NCI-H524 treated with DMSO at 0.1 percent for 48 hours (cell line): ENCODE results near the gene DDX24.

Source experiments
- DNase-seq: peaks from one replicate; lab custom pipeline; 2025; lab: John Stamatoyannopoulos, UW

The DDX24 gene

DNA sequence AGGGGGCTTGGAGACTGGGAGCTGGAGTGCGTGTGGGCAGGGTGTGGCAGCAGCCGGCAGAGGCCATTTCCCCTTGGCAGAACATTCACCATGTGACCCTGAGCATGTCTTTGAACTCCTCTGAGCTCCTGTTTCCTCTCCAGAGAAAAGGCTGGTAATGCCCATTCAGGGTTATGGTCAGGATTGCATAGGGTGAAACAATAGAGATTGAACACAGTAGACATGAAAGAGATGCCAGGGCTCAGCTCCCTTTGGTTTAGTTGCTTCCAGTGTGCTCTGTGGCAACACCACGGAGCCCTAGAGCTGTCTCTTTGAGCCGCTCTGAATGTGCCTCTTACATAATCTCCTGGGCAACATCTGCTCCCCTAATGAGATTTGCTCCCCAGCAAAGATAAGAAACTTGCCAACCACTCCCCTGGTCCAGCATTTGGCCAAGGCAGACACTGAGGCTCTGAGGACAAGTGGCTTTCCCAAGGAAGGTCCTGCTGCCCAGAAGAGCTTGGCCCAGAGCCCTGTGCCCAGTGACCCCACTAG is 34.1 kb upstream of the DDX24 start:
- peak; percentile 76 for DNase-seq

DNA sequence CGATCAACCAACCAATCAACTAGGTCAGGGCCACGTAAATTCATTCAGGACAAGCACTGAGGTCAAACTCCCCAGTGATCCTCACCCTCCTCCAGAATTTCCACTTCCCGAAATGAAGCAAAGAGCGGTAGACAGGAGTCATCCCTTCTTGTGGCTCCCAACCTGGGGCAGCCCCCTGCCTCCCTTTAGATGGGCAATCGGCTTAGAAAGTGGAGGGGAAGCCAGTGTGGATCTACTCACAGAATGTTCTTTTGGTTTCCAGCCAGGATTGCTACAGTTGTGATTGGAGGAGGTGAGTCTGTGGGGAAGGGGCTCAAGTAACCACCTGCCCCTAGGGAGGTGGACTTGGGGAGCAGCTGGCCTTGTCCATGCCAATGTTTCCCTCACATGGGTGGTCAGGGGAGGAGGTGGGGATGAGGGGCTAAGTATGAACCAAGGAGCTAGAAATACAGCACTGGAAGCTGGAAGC is 33.6 kb upstream of the DDX24 start:
- DNase-seq = no peak

DNA sequence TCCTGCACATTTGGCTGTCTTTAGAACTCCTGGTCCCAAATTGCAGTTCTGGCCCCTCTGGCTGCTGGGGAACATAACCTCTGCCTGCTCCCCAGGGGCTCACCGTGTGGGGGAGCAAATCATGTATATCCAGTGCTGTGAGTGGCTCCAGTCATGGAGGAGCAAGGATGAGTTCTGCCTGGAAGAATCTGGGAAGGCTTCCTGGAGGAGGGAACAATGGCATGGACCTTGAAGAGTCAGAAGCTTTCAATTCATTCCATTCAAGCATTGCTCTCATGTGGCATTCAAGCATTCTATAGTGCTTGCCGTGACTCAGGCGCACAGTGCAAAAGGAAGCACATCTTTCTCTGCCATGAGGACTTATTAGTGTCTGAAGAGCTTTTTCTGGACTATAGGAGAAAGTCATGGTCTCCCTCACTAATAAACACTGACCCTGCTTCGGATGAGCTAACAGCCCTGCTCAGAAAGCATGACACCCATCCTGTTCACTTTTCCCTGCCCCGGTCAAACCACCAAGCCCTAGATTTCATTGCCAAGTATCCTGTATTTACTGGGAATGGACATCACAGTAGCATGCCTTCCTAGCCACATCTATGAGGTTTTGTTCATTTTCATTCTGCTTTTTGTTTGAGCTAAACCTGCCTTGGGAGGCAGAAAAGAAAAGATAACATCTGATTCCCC is 33.0 kb upstream of the DDX24 start:
- DNase-seq = no peak

DNA sequence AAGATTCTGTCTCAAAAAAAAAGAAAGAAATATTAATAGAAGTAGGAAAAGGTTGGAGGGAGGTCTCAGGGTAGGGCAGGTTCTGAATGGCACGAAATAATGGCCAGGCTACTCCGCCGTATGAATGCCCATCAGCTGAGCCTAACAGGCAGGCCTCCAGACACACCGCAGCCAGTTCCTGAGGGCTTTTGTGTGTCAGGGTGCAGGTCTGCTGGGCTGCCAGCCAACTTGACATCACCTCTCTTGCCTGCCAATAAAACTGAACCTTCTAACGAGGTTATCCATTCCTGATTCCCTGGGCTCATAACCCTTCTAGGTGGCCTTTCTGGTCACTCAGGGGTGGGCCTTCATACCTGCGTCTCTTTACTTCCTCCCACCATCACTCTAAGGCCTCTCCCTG is 32.5 kb upstream of the DDX24 start:
- no peak for DNase-seq

DNA sequence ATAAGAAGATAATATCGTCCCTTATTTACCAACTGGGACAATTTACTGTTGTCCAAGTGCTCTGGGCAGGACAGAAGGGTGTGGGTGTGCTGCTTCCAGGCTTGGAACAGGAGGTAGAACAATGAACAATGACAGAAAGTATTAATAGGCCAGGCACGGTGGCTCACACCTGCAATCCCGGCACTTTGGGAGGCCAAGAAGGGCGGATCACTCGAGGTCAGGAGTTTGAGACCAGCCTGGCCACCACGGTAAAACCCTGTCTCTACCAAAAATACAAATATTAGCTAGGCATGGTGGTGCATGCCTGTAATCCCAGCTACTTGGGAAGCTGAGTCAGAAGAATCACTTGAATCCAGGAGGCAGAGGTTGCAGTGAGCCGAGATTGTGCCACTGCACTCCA is 32.1 kb upstream of the DDX24 start:
- DNase-seq = no peak

DNA sequence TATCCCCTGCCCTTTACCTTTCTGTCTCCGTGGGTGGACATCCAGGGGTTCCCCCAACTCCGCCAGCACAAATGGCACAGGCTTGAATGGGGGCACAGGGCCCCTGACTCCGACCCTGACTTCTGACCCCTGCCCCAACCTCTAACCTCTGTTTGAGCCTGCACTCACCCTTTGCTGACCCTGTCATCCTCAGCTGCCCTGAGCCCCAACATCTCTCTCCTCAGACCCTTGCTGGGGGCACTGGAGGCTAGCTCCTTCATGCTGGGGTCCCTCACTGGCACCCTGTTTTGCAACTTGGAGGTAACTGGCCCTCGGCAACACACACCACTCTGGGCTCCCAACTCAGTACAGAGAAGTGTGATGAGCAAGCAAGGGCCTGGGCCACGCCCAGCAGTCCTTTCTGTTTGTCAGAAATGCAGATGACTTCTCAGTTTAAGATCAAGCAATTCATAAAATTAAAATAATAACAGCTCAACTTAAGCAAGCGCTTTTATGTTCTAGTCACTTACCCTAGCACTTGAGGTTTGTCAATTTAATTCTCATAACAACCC is 31.6 kb upstream of the DDX24 start:
- DNase-seq = no peak

DNA sequence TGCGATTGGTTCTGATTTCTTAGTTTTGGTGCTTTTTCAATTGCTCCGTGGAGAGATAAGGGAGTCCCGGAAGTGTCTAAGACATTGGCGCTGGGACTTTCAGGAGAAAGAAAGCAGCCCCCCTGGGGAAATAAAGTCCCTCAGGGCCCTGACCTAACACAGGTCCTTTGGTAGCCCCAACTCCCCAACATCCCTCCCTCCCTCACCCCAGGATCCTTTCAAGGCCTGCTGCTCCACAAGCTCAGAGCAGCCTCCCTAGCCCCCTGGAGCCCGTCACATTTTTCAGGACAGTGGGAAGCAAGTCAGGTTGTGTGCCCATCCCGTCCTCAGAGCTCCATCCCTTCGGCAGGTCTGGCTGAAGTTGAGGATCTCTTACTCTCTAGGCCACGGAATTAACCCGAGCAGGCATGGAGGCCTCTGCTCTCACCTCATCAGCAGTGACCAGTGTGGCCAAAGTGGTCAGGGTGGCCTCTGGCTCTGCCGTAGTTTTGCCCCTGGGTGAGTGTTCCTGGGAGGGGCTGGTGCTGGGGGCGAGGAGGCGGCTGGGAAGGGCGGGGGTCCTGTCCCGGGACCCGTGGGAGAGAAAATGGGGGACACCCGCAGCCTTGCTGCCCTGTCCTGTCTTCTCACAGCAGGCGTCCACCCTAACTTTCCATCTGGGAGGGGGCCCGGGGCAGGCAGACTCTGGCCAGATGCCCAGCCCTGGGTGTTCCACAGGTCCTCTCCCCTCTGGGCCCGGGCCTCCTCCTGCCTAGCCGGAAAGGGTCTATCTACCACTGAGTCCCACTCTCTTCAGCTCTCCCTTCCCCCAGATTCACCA is 30.5 kb upstream of the DDX24 start:
- no peak for DNase-seq

DNA sequence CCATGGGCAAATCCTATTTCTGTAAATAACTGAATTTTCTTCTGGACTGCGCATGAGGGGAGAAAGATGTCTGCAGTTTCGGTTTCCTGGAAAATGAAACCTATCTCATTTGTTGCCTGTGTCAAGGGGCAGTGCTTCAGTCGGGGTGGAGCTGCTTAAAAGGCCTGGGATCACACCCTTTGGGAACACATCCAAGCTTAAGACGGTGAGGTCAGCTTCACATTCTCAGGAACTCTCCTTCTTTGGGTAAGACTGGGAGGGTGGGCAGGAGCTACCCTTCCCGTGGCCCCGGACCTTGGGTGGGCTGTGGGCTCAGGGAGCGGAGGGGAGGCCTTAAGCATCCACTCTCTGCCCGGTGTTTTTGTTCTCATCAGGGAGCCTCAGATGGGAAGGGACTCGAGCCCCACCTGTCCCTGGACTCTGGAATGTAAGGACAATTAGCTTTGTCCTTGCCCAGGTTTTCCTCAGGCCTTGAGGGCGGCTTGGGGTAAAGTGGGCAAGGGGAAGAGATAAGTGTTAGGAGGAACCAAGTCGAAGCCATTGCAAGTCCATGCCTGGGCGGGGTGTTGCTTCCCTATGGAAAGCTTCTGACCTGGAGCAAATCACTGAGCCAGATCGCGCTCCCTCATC is 29.7 kb upstream of the DDX24 start, which contains the start of gene IFI27:
IFI27 (plus strand) TSS at position 185 of the 630 bp plus-strand sequence.
- no peak for DNase-seq

DNA sequence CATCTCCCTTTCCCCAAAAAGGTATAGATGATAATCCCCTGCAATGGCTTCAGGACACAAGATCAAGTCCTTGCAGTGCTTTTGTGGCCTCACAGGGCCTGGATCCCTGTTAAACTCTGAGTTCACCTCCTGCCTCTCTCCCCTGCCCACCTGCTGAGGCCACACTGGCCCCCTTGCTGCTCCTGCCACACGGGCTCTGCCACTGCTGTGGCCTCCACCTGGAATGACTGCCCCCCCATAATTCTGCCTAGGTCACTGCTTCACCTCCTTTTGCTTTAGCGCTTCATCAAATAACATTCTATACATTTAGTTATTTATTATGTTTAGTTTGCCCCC is 28.9 kb upstream of the DDX24 start:
- DNase-seq = no peak

DNA sequence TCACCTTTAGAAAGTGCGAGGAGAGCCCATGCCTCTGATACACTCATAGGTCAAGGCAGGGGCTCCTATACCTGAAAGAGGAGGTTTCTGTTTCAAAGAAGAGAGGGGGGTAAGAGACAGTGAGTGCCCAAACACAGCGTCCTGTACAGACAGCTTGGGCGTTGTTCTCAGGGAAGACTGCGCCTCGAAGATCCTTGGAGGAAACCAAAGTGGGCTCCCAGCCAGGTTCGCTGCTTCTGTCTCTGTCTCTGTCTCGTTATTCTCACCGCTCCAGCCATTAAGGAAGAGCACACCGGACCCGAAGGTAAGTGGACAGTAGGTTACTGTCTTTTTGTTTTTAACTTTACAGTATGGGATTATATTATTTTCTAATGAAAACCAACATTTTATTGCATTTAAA is 23.7 kb upstream of the DDX24 start:
- no peak for DNase-seq

DNA sequence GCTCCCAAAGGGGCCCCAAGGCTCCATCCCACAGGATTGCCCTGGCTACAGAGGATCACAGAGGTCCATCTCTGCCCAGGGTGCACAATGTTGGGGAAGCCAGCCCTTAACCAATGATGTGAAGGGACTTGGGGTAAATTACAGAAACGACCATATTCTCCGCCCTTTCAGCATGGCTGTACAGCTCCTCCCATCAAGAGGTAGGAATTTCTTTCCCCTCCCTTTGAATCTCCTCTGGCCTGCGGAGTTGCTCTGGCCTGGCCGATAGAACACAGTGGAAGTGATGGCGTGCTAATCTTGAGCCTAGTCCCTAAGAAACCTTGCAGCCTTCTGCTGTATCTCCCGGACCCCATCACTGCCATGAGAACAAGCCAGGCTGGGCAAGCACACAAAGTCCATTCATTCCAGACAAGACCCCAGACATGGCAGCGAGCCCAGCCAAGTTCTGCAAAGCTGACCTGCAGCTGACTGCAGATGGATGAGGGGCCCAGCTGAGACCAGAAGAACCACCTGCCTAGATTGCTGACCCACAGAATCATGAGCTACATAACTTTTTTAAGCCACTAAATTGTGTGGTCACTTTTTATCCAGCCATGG is 22.6 kb upstream of the DDX24 start:
- DNase-seq = no peak

DNA sequence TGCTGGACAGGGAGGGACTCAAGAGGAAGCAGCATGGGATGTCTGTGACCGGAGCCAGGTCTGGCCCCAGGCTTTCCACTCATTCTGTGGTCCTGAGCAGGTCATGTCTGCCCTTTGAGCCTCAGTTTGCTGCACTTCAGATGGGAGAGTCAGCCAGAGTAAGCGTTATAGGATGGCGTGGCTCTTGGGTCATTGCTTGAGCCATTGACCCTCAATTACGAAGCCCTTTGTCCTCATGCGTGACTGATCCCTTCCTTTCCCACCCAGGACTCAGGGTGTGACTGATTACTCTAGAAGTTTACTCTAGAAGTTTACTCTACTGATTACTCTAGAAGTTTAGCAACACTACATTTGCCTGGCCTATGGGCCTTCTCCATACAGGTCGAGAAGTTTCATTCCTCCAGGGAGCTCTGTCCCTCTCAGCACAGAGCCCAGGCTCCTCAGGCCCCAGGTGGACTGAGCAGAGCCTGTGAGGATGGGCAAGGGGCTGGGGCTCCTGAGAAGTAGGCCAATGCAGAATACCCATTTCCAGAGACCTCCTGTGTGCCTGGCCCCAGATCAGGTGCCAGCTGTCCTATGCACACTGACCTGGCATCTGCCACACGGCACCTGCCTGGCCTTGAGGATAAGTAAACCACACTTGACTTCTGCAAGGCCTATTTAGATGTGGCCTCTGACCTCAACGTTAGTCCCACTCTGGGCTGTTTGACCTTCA is 21.9 kb upstream of the DDX24 start:
- DNase-seq = no peak

DNA sequence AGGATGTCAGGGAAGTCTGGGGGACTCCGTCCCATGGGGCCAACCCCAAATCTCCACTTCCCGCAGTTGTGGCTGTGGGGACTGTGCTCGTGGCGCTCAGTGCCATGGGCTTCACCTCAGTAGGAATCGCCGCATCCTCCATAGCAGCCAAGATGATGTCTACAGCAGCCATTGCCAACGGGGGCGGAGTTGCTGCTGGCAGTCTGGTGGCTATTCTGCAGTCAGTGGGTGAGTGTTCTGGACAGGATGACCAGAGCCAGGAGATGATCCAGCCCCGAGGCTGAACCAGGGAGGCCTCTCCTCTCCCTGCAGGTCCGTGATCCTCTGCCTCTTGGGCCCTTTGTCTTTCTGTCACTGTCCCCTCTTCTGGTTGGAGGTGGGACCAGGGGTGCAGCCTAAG is 20.7 kb upstream of the DDX24 start:
- no peak for DNase-seq

DNA sequence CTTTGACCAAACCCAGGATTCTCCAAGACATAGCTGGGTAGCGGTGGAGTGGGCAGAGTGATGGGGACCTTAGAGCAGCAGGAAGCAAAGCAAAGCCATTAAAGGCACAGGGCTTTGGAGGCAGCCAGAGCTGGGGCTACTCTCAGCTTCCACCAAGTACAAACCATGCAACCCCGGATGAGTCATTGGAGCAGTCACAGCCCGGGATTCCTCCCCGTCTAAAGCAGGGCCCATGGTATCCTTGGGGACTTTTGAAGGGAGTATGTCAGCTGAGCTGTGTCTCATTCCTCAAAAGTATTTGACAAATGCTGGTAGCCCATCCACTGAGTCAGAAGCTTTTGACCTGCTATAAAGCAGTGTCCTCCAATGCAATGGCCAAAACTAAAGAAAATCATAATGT is 19.8 kb upstream of the DDX24 start:
- no peak for DNase-seq

DNA sequence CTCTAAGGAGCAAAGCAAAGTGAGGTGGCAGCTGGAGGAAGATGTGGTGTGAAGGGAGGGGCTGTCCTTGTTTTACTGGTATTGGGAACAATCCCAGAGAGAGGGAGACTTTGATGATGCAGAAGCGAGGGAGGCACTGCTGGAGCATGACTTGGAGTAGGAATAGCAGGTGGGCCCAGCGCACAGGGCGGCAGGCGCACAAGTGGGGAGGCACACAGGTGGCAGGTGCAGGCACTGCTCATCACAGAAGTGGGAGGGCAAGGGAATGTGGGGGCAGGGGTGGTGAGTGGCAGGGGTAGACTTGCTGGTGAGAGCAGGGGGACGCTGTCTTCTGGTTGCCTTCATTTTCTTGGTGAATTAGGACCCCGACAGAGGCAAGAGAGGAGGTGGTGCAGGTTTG is 18.0 kb upstream of the DDX24 start:
- no peak for DNase-seq

DNA sequence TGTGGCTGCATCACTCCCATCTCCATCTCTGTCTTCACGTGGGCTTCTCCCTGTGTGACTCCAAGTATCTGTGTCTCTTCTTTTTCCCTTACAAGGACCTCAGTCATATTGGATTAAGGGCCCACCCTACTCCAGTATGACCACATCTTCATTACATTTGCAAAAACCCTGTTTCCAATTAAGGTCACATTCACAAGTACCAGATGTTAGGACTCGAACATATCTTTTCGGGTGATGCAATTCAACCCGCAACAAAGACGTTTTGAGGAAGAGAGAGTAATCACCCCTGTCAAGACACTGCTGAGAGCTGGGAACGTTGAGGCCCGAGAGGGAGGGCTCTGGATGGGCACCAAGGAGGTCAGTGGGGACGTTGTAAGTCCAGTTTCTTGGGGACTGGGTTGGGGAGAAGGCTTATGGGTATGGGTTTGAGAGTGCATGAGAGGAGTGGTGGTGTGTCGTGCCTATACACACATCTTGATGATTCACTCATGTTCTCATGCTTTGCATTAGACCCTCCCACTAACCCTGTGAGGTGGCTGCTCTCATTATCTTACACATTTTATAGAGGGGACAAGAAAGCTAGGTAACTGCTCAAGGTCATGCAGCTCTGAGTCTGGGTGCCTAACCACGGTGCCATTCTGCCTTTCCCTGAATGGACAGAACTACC is 17.5 kb upstream of the DDX24 start:
- no peak for DNase-seq

DNA sequence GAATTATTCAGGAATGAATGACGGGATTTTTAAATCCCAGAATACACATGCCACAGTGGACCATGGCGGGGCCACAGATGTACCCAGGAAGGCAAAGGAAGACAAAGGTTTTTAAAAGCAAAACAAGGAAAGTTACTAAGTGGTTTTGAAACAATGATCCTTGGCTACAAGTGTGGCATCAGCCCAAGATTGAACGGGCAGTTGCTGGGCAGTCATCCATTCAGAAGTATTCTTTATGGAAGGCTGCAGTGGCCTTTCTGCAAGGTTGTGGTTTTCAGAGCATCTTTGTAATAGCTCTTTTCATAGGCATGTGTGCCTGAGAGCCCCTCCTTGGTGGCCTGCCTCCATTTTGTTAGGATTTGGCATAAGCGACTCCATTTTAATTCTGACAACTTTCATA is 16.1 kb upstream of the DDX24 start:
- DNase-seq = no peak

DNA sequence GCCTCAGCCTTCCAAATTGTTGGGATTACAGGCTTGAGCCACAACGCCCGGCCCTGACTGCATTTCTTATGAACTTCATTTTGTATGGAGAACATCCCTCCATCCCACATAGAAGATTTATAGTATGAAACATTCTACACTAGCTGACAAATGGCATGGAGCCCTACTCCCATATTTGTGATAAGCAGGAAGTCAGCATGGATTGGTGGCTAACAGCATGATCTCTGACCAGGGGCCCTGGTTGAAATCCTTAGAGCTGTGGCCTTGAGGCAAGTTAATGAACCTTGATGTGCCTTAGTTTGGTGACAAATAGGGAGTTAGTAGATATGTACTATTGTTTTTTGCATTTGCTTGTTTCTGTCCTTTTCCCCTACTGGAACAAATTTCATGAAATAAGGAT is 12.4 kb upstream of the DDX24 start:
- no peak for DNase-seq

DNA sequence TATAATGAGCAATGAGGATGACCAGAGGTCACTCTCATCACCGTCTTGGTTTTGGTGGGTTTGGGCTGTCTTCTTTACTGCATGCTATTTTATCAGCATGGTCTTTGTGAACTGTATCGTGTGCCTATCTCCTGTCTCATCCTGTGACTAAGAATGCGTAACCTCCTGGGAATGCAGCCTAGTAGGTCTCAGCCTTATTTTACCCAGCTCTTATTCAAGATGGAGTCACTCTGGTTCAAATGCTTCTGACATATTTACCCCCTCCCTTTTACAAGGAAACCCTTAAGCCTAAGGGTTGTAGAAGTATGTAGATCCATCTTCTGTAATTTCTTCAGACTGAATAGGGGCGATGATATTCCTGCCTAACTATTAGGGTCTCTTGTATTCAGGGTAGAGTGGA is 8.5 kb upstream of the DDX24 start:
- no peak for DNase-seq

DNA sequence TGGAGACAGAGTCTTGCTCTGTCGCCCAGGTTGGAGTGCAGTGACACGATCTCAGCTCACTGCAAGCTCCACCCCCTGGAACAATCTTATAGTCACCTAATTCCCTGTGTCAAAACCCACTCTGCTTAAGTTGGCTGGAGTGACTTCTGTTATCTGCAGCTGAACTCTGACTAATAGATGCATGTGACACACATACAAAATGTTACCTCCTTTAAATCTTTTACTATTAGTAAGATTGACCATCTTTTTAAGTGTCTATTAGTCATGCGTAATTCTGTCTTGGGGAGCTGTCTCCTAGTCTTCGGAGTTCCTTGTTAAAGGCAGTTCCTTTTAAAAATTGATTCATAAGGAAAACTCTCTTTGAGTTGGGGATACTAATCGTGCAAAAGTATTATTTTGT is 7.5 kb upstream of the DDX24 start:
- no peak for DNase-seq

DNA sequence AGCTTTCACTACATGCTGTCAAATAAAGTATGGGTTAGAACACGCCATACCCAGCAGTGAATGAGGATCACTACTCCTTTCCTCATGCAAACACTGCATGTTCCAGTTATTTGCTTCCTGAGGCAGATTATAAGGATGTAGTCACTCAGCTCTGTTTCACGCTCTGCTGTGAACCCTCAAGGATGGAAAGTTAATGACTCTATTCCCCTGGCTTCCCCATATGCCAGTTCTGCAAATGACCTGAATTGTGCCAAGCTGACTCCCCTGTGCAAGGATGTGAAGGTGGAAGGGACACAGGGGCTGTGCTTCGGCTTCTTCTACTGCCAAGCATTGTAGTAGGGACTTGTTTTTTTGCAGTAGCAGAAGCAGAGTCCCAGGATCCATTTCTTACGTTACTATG is 6.9 kb upstream of the DDX24 start:
- no peak for DNase-seq
